Activated CD4-positive, alpha-beta T cell treated with anti-CD3 and anti-CD28 coated beads, Interleukin-2, amount 50 U/mL, for 1 hour (primary cell): Measurements from ENCODE around the gene FHOD3.
"Not testable (repeated sequence)": the region's sequence is repeated elsewhere in the genome, so short reads cannot be mapped to it uniquely, and the experiment has no call there.

ENCODE experiments used
- DNase-seq: peaks from one replicate; pipeline ENCODE4 v3.0.0-alpha.2; 2020

Gene FHOD3

GRCh38 chr18:36816096-36816495, 518.6 kb downstream of the FHOD3 start:
- not testable (repeated sequence) for DNase-seq

DNA sequence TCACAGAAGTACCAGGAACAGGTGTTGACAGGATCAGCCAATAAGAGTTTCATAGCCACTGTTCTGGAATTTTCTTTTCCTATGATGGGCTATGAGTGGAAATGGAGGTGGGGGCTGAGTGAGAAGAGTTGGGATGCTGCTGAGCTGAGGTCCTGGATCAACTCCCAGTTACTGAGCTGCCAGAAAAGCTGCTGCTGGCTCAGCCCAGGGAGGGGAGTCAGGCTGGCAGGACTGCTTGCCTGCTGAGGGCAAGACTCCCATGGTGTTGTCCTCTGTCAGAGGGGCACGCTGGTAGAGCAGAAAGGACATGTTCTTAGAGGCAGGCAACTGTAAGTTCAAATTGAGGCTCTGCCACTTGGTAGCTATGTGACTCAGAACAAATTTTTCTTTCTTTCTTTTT, 519.5 kb downstream of the FHOD3 start:
- DNase-seq = no peak

- no peak for DNase-seq
These were observed 521.1 kb downstream of the FHOD3 start for GRCh38 chr18:36818652-36819051.

GRCh38 chr18:36819621-36820020, 522.1 kb downstream of the FHOD3 start:
- no peak for DNase-seq

DNA sequence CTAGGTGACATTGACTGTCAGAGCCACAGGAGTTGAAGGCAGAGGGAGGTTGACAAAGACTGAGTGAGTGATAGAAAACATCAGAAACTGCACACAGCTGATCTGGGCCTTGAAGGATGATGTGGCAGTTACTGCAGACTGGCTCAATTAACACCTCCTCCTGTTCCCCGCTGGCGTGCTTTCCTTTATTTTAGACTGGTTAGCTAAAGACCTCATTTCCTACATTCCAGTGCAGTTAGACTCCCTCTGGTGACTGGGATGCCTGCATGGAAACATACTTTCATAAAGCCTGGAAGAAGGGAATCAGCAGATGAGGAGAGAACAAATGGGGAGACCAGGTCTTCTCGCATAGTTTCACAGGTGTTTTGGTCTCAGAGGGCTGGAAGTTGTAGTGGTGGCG, 524.2 kb downstream of the FHOD3 start:
- no peak for DNase-seq

DNA sequence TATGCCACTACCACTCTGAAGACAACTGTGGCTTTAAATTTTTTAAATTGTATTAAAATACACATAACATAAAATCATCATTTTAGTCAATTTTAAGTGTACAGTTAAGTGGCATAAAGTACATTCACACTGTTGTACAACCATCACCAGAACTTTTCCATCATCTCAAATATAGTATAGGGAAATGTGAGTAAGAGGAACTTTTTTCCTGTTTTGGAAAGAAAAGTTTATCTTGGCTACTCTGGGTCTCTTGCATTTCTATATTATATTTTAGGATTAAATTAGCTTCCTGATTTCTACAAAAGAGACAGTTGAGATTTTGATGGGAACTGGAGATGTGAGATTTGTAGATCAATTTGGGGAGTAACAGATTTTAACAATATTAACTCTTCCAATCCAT, 528.0 kb downstream of the FHOD3 start:
- DNase-seq = no peak

GRCh38 chr18:36826556-36826955, 529.0 kb downstream of the FHOD3 start:
- no peak for DNase-seq

DNA sequence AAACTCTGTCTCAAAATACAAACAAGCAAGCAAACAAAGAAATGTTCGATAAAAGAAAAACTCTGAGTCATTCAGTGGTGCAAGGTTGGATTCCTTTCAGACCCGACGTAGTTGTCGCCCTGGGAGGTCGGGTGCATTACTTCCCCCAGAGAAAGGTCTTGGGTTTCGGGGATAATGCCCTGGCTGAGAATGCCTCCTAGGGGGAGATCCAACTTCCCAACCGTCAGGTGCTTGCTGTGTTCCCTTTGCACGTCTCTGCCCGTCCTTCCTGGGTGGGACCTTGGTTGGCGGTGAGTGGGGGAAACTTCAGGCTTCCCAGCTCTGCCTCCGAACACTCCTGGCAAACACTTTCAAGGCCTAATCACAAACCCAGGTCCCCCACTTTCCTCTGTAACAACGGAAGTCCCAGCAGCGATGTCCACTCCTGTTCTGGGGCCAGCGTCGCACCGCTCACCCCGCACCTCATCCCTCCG, 530.7 kb downstream of the FHOD3 start:
- DNase-seq = peak; percentile 16

DNA sequence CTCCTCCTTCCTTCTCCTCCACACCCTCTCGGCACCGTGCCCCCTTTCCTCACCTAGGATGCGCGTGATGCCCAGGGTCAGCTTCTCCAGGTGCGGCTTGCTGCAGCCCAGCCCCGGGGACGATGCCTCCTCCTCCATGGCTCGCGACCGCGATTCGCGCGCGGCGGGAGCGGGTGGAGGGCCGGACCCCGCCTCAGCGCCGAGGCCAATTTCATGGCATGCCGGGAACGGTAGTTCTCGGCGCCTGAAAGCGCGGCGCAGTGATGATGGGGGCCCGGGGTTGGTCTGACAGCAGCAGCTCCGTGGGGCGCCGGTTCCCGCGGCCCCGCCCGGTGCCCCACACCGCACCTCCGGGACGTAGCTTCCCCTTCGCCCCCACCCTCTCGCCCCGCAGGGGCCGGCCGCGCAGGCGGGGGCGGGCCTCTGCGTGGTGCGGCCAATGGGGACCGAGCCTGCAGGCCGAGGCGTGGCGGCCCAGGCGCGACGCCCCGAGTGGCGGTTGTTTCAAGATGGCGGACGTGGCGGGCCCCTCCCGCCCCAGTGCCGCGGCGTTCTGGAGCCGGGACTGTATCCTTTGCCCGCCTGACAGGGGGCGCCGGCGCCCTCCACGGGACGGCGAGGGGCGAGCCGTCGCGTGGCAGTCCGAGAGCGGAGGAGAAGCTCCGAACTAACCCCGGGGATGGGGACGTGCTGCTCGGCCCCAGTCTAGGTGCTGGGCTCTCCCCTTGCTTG, 531.3 kb downstream of the FHOD3 start, which contains the start of the genes KIAA1328 and TPGS2:
Gene KIAA1328 (plus strand): TSS at position 498 of the 732 bp plus-strand sequence. CDS start 12 bp downstream, at position 510.
Gene TPGS2 (minus strand): TSS at position 373 of the 732 bp plus-strand sequence. CDS start 235 bp downstream, at position 138.
- DNase-seq = peak; percentile 80
